ENCODE data around the gene PIEZO2.
"Not testable (repeated sequence)": the region's sequence is repeated elsewhere in the genome, so short reads cannot be mapped to it uniquely, and the experiment has no call there.

PIEZO2 gene

DNA sequence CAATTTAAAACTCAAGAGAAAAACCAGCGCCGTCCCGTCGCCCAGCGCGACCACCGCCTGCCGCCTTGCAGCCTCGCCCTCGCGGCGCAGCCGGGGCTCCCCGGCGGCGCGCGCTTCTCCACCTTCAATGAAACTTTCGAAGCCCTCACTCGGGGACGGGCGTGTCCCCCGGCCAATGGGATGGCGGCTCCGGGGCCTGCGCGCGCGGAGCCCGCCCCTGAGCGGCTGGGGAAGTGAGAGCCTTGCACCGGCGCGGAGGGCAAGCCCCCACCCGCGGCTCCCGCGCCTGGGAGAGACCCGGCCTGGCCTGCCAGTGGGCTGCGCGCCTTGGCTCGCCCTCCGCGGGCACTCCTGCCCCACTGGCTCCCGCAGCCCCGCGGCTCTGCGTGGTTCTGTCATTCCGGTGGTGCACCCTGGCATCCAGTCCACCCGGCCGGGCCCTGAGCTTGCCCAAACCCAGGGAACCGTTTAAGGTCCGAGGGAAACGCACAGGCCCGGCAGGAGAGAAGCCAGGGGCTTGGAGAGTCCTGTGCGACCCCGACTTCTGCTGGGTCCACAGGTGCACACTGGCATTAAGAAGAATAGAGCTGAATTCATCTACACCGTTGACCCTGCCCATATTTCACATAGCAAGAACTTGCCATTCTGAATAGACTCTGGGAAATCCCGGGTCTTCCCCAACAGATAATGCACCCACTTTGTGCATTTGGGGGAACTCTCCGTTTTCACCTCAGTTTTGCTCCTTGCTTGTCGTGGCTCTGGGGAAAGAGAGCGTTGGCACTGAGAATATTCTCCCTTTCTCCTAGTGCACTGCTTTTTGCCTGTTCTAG lies at the start of gene PIEZO2:
Gene PIEZO2, minus strand, starts transcription at position 129 of the 830 bp plus-strand sequence. CDS start 981 bp downstream, outside the sequence.
- DNase-seq (ENCODE audit: low spot score) = no peak

DNA sequence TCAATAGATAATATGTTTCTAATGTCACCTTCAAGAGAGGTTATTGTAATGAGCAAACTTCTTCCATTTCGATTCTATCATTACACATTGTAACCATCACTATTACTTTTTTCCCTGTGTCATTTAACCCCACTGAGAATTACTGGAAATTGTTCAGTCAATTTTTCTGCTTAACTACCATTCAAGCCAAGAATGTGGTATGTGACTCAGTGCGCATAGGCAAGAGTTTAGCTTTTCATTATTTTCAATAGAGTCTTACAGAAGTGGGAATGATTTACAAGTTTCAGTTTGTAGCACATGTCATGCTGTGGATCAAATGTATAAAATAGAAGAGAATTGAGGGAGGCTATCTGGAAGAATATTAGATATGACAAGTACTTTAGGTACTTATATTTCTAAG lies 34.3 kb upstream of the PIEZO2 start:
- no peak for DNase-seq (ENCODE audit: low spot score)

DNA sequence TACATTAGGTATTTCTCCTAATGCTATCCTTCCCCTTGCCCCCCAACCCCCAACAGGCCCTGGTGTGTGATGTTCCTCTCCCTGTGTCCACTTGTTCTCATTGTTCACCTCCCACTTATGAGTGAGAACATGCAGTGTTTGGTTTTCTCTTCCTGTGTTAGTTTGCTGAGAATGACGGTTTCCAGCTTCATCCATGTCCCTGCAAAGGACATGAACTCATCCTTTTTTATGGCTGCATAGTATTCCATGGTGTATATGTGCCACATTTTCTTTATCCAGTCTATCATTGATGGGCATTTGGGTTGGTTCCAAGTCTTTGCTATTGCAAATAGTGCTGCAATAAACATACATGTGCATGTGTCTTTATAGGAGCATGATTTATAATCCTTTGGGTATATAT lies 32.3 kb upstream of the PIEZO2 start:
- not testable (repeated sequence) for DNase-seq (ENCODE audit: low spot score)

GRCh38 chr18:11179959-11180519 lies 30.7 kb upstream of the PIEZO2 start:
- DNase-seq (ENCODE audit: low spot score) = no peak

DNA sequence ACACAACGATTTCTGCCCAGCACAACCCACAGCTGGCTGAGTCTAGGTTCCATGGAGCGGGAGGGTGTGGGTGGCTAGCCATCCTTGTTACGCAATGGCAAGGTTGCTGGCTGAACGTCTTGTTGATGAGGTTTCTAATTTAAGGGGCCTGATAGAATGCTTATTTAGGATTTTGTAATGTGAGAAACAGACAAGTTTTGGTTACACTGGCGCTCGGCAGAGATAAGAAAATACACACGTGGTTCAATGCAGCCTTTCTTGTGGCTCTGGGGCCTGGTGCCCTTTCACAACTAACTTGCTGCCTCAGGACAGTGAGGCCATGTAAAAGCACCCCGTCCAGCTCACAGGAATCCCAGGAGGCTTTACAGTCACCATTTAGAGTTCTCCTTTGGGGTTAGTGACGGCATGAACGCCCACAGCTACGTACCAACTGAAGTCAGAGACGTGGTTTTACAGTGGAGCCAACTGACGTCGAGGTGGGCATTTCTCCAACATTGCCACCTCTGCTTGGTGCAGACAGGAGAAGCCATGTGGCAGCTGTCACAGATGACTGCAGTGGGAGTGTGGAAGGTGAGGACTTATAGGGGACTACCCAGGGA lies 29.7 kb upstream of the PIEZO2 start:
- DNase-seq (ENCODE audit: low spot score) = no peak

GRCh38 chr18:11177382-11177781 lies 28.0 kb upstream of the PIEZO2 start:
- no peak for DNase-seq (ENCODE audit: low spot score)

DNA sequence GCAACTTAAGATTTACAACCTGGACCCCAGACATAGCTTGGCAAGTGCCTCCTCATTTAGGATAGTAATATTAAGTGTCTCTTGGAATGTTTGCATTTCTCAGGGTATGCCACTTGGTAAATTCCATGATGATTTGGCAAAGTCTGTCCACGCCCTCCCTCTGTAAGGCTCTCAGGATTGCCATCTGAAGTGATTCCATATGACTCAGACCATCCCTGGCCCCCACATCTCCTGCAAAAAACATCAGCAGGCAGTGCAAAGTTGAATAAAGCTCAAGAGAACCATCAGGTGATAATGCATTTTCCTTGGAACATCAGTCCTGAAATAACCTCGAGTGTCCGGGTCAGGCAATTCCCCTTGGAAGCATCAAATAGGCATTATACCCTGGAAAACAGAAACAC lies 27.1 kb upstream of the PIEZO2 start:
- DNase-seq (ENCODE audit: low spot score) = no peak

DNA sequence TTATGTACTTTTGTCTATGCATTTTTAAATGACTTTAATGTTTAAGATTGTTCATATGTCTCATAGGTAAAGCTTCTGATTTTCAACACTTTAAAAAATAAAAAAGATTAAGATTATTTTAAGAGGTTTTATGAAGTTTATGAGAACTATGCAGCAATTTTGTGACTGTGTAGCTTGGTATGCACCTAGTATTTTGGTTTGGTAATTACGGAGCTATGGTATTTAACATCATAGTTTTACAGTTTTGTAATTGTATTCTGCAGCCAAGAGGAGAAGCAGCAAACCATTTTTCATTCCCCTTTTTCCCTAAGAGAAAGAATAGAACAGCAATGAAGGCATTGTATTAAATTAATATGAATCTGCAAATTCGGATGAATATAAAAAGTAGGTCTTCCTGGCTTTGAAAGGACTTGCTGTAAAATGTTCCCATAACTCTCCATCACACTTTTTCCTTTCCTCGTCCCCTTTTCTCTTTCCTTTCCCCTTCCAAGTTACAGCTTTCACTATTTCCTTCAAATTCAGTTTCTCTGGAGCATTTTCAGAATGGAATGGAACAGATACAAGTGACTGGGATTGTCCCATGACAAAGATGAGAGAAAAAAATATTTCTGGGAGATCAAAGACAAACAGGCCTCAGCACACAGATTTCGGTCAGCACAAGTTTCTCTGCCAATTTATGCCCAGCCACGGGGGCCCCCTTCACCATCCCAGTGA lies 26.1 kb upstream of the PIEZO2 start:
- no peak for DNase-seq (ENCODE audit: low spot score)

GRCh38 chr18:11174179-11174578 lies 24.8 kb upstream of the PIEZO2 start:
- DNase-seq (ENCODE audit: low spot score) = not testable (repeated sequence)

DNA sequence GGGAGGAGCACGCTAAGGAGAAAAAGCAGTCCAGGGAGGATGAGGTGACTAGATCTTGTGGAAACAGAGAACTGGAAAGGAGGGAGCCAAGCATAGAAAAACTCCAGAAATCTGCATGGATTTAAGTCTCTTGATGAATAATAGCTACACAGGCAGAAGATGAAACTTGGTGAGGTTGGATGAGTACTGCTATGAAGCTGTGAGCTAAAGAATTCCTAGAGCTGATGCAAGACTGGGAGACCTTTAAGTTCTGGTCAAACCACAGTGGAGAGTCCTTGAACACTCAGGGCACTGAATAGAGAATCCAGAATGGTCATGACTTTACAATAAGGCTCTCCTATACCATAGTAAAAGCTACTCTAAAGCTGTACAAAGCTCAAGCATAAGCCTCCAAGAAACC lies 18.4 kb upstream of the PIEZO2 start:
- no peak for DNase-seq (ENCODE audit: low spot score)

- no peak for DNase-seq (ENCODE audit: low spot score)
Observed at GRCh38 chr18:11165952-11166351, 16.6 kb upstream of the PIEZO2 start.

DNA sequence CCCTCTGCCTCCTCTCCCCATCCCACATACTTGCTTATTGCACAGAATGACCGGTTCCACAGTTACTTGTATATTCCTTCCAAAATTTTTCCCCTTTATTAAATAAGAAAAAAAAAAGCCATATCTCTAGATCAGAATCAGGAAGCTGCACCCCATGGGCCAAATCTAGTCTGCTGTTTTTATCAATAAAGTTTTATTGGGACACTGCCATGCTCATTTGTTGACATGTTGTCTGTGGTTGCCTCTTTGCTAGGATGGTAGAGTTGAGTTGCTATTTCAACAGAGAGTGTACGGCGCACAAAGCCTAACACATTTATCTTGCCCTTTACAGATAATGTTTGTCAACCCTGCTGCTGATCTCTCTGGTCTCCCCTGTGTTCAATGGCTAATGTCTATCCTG lies 15.8 kb upstream of the PIEZO2 start:
- DNase-seq (ENCODE audit: low spot score) = no peak

DNA sequence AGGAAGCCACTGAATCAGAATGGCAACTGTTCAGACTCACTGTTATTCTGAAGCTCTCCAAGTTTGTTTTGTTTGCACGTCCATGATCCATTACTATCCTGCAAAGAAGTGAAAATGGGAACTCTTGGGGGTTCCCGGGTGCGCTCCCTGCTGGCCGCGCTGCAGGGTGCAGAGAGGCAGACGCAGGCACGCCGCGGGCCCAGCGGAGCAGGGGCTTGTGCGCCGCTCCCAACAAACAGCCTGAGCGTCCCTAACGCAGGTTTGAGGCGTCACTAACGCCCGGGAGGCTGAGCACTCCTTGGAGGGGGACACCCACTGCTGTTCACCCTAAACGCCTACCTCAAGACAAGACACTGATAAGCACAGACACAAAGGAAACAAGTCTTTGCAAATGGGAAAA lies 14.3 kb upstream of the PIEZO2 start:
- DNase-seq (ENCODE audit: low spot score) = no peak

DNA sequence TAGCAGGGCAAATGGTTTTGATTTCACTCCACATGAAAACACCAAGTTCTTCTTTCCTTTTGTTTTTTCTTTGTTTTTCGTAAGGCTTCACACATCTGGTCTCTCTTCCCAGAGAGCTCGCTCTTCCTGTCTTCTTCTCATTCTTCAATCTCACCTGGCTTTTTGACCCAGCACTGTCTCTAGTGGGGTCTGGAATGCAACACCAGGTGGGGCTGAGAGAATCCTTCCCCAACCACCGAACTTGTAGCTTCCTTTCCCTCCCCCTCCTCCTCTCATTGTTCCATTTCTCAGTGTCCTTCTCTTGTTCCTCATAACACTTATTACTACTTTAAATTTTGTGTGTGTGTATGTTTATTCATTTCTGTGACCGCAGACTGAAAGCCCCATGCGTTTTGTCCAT lies 13.5 kb upstream of the PIEZO2 start:
- no peak for DNase-seq (ENCODE audit: low spot score)

DNA sequence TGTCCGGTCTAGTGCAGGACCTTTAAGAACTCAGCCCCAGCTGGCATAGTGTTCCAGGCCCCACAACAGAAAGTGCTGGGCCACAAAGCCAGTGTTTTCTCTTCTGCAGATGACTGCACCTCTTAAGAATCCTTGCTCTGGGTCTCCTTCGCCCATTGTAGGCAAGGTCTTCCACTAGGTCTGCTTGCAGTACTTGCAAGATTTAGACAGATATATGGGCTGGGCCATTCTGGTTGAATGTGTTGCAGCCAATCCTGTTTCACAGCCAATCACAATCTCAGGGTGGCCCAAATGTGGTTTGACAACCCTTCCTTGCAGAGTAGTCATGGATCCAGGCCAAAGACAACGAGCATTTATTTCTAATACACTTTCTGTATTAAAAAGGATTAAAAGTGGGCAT lies 13.1 kb upstream of the PIEZO2 start:
- DNase-seq (ENCODE audit: low spot score) = no peak

DNA sequence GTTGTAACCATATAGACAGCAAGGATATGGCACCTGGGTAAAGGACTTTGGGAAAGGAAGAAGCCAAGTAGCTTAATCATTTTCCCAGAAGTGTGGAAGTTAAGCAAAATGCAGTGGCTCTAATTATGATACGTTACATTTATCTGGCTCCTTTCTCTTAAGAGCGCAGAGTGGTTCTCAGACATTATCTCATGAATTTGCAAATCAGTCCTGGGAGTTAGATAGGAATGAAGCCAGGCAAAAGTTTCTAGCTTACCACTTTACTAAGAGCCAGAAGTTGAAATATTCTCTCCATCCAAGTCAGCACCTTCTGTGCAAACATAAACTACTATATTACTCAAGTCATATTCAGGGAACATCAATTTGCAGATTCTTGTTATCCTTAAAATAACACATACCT lies 10.9 kb upstream of the PIEZO2 start:
- DNase-seq (ENCODE audit: low spot score) = no peak

DNA sequence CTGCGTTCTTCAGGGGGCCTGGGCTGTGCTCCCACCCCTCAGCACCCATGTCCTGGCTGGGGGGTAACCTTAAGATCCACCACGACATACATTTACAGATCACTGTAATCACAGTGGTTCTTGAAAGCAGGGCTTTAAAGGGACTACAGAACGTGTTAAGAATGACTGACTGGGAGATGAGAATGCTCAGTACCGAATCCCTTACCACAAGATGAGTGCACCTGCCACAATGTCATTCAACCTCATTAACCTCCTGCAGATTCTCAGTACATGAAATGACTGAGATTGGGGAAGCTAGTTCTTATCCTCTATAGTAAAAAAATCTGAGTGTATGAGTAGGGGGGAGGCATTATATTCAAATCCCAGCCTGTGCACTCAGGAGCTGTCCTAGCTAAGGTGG lies 10.5 kb upstream of the PIEZO2 start:
- DNase-seq (ENCODE audit: low spot score) = no peak

- DNase-seq (ENCODE audit: low spot score) = no peak
Observed at GRCh38 chr18:11156978-11157377, 7.6 kb upstream of the PIEZO2 start.

DNA sequence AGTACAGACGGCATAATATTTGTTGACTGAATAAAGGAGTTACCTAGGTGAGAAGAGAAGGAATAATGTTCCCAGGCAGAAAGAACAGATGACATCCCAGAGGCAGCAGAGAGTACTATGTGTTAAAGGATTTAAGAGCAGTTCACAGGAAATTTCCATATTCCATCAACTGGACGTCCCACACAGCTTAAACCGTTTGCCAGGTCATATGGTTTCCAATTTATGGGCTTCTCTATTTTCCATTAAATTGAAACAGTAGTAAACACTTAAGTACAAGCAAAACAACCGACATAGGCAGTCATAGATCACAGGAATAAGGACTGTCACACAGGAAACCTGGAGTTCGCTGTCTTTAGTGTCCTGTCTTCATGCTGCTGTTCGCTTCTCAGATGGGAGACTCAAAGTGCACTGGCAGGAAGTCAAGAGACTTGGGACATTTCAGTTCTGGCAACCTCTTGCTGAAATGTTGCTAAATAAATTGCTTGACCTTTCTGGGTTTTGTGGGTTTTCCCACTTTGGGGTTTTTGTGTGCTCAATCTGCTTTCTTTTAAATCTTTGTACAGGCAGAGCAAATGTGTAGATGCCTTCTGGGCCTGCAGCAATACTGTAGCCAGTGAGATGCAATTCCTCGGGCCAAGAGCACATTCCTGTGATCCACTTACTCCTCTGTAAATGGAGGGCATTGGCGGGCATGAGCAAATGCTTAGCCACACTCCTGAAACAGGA lies 5.8 kb upstream of the PIEZO2 start:
- DNase-seq (ENCODE audit: low spot score) = no peak

- DNase-seq (ENCODE audit: low spot score) = no peak
Observed at GRCh38 chr18:11154368-11154989, 5.1 kb upstream of the PIEZO2 start.

DNA sequence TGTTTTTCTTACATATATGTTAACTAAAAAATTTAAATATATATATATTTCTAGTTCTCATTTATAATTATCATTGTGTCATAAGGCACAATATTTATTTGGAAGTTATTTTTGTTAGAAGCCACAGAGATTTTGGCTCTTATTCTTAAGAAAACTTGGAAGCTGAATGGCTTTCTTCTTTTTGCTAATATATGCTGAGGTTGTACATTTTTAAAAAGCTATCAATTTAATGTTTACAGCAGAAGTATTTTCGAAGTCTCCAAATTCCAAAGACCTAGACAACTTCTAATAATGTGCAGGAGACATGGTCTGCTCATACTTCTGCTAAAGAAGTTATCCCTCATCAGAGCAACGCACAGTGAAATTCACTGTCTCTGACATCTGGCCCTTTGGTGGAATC lies 3.7 kb upstream of the PIEZO2 start:
- no peak for DNase-seq (ENCODE audit: low spot score)

GRCh38 chr18:11150271-11150615 lies 874 bp upstream of the PIEZO2 start:
- no peak for DNase-seq (ENCODE audit: low spot score)
